Measurements from ENCODE around the gene CCDC88B. TPM values are rescaled to one million over a fixed set of nuclear protein-coding genes. Genes with fewer than 3 reads are reported as not detected.

Gene CCDC88B
- total RNA-seq, 1 donor from 2014 or later, result 191 TPM

- intact Hi-C loops (cut with micrococcal nuclease), result loop anchor here (1.0 to 2.0 kb wide), 2 partner anchors 16 to 96 kb away; partner anchors contain the start of genes PPP1R14B and RPS6KA4
These were observed 3.1 kb downstream of the CCDC88B start for GRCh38 chr11:64342869-64343745.

- intact Hi-C loops (cut with micrococcal nuclease), result loop anchor here (2.0 kb wide), 1 partner anchor 97 kb away; the partner anchor contains the start of gene PPP1R14B
These were observed 4.0 kb downstream of the CCDC88B start for GRCh38 chr11:64343767-64344559.

- intact Hi-C loops (cut with micrococcal nuclease), result no loop called here
These were observed 4.8 kb downstream of the CCDC88B start for GRCh38 chr11:64344787-64345186.

GRCh38 chr11:64347193-64347867, 7.3 kb downstream of the CCDC88B start:
- intact Hi-C loops (cut with micrococcal nuclease), result no loop called here

- intact Hi-C loops (cut with micrococcal nuclease), result no loop called here
These were observed 8.5 kb downstream of the CCDC88B start for GRCh38 chr11:64348383-64349024.

GRCh38 chr11:64349025-64349387, 9.0 kb downstream of the CCDC88B start:
- intact Hi-C loops (cut with micrococcal nuclease), result no loop called here

GRCh38 chr11:64349404-64349803, 9.4 kb downstream of the CCDC88B start:
- intact Hi-C loops (cut with micrococcal nuclease), result no loop called here

GRCh38 chr11:64351136-64351631, 11.2 kb downstream of the CCDC88B start:
- intact Hi-C loops (cut with micrococcal nuclease), result no loop called here

GRCh38 chr11:64352099-64352994, 12.3 kb downstream of the CCDC88B start:
- intact Hi-C loops (cut with micrococcal nuclease), result no loop called here

- intact Hi-C loops (cut with micrococcal nuclease), result no loop called here
These were observed 13.2 kb downstream of the CCDC88B start for GRCh38 chr11:64352995-64353714.

- intact Hi-C loops (cut with micrococcal nuclease), result no loop called here
These were observed 13.9 kb downstream of the CCDC88B start for GRCh38 chr11:64353715-64354506.

GRCh38 chr11:64355078-64355940, 15.3 kb downstream of the CCDC88B start:
- intact Hi-C loops (cut with micrococcal nuclease), result loop anchor here (5.0 kb wide), 2 partner anchors 297 to 657 kb away; partner anchors contain the start of gene ARL2

- intact Hi-C loops (cut with micrococcal nuclease), result loop anchor here (5.0 kb wide), 2 partner anchors 296 to 656 kb away; partner anchors contain the start of gene ARL2
These were observed 16.8 kb downstream of the CCDC88B start for GRCh38 chr11:64356498-64357411.

- intact Hi-C loops (cut with micrococcal nuclease), result loop anchor here (5.0 kb wide), 2 partner anchors 295 to 655 kb away; partner anchors contain the start of gene ARL2
These were observed 17.4 kb downstream of the CCDC88B start for GRCh38 chr11:64357446-64357845.

- intact Hi-C loops (cut with micrococcal nuclease), result loop anchor here (5.0 kb wide), 2 partner anchors 294 to 654 kb away; partner anchors contain the start of gene ARL2
These were observed 18.0 kb downstream of the CCDC88B start for GRCh38 chr11:64357904-64358535.
